LNCAP (cell line): ENCODE data around the gene ZNF385B.

Experiments used
- TF ChIP-seq, protein P1 (sequence below): fragments of 450-650 bp; IDR thresholded peaks from 2 replicates; pipeline ENCODE4 v1.5.1; 2017; ENCODE audit warnings: mild to moderate bottlenecking

The ZNF385B gene

DNA sequence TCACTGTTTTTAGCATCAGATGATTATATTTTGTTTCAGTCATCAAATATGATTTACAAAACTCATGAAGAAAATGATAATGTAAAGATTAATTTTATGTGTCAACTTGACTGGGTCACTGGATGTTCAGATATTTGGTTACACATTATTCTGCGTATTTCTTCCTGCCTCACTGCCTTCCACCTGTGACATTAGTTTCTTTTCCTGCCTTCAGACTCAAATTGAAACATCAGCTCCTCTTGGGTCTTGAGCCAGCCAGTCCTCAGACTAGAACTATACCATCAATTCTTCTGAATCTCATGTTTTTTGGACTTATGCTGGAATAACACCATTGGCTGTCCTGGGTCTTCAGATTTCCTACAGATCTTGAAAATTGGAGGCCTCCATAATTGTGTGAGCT lies 96.7 kb downstream of the ZNF385B start:
- TF ChIP-seq, protein P1, sequence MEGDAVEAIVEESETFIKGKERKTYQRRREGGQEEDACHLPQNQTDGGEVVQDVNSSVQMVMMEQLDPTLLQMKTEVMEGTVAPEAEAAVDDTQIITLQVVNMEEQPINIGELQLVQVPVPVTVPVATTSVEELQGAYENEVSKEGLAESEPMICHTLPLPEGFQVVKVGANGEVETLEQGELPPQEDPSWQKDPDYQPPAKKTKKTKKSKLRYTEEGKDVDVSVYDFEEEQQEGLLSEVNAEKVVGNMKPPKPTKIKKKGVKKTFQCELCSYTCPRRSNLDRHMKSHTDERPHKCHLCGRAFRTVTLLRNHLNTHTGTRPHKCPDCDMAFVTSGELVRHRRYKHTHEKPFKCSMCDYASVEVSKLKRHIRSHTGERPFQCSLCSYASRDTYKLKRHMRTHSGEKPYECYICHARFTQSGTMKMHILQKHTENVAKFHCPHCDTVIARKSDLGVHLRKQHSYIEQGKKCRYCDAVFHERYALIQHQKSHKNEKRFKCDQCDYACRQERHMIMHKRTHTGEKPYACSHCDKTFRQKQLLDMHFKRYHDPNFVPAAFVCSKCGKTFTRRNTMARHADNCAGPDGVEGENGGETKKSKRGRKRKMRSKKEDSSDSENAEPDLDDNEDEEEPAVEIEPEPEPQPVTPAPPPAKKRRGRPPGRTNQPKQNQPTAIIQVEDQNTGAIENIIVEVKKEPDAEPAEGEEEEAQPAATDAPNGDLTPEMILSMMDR, result no peak

DNA sequence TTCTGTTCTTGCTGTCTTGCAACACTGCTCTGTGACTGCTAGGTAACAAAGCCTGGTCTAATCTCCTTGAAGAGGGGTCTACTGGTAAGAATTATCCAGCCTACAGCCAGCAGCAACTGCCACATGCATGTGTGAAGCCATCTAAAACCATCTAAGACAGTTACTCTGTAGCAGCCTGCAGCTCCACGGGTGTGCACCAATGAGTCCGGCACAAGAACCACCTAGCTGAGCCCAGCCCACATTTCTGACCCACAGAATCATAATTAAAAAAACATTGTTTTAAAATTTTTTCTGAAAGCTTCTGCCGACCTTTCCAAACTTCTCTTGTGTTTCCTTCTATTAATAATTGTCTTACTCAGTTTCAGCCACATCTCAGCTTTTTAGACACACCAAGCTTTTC lies 102.8 kb downstream of the ZNF385B start:
- TF ChIP-seq, protein P1, result no peak

DNA sequence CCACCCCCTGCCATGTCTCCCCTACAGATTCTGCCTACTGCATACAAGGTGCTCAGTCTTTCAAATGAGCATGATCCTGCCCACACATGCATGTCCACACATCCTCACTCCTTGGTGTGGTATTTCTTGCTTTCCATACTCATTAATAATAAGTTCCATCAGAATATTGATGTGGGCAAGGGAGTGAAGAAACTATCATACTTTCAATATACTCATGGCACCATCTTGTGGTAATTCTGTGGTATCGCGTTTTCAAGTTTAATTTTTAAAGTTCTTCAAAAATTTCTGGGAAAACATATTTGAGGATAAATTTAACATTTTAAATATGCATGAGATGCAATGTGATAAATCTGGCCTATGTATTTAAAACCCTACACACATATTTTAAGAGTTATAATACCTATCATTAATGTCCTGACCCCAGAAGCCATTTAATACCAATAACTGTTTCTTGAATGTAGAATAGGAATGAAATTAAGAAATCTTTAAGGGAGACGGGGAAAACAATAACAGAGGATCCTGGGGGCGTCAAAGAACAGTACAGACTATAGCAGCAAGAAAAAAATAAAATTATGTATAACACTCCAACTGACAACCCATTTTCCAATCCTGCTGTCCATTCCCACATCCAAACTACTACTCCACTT lies 110.1 kb downstream of the ZNF385B start:
- TF ChIP-seq, protein P1, result peak; percentile 62

DNA sequence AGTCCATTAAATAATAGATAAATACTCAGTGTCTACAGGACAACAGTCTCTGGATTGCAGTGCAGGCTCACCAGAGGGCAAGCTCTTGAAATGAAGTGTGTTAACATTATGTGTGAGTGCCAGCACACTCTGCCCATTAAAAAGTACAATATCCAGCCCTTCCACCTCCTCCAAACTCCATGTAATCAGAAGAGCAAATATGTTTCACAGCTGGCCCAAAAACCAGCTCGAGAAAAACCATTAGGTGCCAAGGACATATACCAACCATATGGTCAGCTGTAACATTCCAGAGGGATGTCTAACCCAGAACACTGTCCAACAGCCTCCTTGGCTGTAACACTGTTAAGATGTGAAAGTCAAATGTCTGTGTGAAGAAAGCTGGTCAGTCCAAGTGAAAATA lies 112.2 kb downstream of the ZNF385B start:
- TF ChIP-seq, protein P1, result no peak

DNA sequence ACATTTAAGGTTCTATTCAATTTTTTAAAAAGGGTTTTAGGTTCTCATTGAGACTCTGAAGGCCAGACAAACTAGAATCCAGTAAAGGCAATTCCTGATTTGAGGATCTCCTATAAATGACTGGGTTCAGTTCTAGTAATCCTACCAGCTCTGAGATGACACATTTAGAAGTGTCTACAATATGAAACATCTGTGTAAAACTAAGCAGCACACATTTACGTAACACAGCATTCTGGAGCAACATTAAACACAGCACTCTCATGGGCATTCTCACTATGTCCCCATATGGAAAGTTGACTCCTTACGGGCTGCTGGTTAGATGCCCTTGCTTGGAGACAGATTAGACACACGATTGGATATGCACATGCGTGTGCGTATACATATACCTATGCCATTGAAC lies 114.4 kb downstream of the ZNF385B start:
- TF ChIP-seq, protein P1, result no peak

DNA sequence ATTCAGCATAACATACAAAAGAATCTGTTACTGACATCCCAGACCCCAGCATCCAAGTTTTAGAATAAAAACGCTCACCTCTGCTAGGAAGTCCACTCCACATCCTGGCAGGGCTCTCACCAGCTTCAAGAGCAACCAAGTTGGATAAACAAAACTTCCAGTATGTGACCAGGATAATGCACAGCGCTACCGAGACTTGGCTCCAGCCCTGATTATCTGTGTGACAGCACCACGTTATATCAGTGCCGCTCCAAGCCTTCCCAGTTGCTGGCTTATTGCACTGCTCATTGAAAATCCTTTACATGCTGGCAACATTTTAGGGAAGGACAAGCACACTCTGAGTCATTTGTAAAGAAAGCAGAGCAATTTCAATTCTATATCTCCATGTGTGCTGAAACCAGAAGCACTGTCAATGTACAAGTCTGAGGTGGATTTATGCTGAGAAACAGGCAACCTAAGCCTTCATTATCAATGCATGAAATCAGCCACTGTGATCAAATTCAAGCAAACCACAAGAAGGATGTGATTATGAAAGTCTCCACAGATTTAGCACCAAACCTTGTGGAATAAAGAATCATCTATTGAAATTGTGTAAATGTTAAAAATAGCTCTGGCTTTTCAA lies 115.7 kb downstream of the ZNF385B start:
- TF ChIP-seq, protein P1, result no peak

DNA sequence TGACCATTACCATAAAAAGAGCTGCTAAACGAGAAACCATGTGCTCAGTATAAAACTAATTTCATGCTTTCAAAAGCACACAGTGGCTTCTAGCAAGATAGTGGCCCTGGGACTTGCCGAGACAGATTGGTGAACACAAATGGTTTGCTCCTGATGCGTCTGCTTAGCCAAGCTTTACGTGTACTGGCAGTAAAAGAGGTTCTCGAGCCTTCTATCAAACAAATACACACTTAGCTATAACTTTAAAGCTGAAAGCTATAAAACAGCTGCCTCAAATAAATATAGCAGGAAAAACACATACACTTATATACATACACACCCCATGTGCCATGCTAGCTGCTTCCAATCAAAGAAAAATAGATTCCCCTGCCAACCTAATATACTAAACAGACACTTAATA lies 117.0 kb downstream of the ZNF385B start:
- TF ChIP-seq, protein P1, result no peak
